ENCODE data around the gene CTNNA1. TPM values are rescaled to one million over a fixed set of nuclear protein-coding genes. Genes with fewer than 3 reads are reported as not detected.

CTNNA1 gene
- polyA plus RNA-seq, 3 donors, result 56.6 to 84.5 (median 66.2) TPM

DNA sequence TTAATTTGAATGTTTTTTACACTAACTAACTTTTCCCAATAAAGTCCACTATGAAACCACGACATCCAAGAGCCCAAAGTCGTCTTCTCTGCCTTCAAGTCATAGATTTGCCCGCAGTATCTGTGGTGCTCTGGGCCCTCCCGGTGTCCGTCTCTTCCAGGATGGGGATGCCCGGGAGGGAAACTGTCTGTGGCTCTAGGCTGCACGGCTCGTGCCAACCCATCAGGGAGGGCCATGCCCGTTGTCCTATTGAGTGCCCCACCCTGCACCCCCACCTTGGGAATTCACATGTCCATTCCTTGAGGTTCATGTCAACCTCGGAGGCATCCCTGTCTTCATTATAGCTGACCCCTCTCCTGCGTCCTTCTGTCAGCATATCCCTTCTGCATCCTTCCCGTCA, 181.7 kb downstream of the CTNNA1 start:
- DNase-seq, result no peak
- Histone ChIP-seq H3K9ac (ENCODE audit: insufficient read depth, low read length, poor library complexity, severe bottlenecking) (no peak overlapping the region), H4K20me1 (ENCODE audit: insufficient read depth, low read length) (no peaks in the 10 kb centered on the region), H3K4me3 (replicated peaks in 1 of 3; ENCODE audit: low read depth in 2 of 3, low read length in 3 of 3) (no peak overlapping the region), H3K27ac (ENCODE audit: low read depth in 1 of 2, low read length in 2 of 2) (no peak overlapping the region), H2AFZ (ENCODE audit: insufficient read depth, low read depth, low read length, poor library complexity, severe bottlenecking) (no peak overlapping the region), H3K4me1 (ENCODE audit: control insufficient read depth in 1 of 2, insufficient read depth in 2 of 2, low read length in 2 of 2) (no peaks in the 10 kb centered on the region), H3K36me3 (replicated peaks in 1 of 2; ENCODE audit: control insufficient read depth in 1 of 2, insufficient read depth in 2 of 2, low read length in 2 of 2) (peaks cover 55 to 67% of the 10 kb centered on the region in 2 donors), H3K4me2 (replicated peaks; ENCODE audit: extremely low read depth, low read length, poor library complexity, severe bottlenecking) (no peak overlapping the region), H3K27me3 (ENCODE audit: control insufficient read depth in 2 of 2, insufficient read depth in 2 of 2, low read length in 2 of 2) (no peaks in the 10 kb centered on the region), H3K79me2 (ENCODE audit: insufficient read depth, low read length) (no peaks in the 10 kb centered on the region), H3K9me3 (replicated peaks in 1 of 2; ENCODE audit: control insufficient read depth in 1 of 2, insufficient read depth in 1 of 2, low read length in 2 of 2) (no peaks in the 10 kb centered on the region)
- Mint-ChIP-seq H3K9me3 (no peaks in the 10 kb centered on the region), H3K27ac (no peak overlapping the region), H3K36me3 (peaks cover 61 to 69% of the 10 kb centered on the region in 2 donors), H3K4me3 (no peak overlapping the region), H3K27me3 (ENCODE audit: low read depth in 3 of 3) (peaks cover 0 to 6% (median 3%) of the 10 kb centered on the region in 3 donors), H3K4me1 (no peaks in the 10 kb centered on the region)
- intact Hi-C loops (cut with micrococcal nuclease), result no loop called here
- TF ChIP-seq, protein P1, sequence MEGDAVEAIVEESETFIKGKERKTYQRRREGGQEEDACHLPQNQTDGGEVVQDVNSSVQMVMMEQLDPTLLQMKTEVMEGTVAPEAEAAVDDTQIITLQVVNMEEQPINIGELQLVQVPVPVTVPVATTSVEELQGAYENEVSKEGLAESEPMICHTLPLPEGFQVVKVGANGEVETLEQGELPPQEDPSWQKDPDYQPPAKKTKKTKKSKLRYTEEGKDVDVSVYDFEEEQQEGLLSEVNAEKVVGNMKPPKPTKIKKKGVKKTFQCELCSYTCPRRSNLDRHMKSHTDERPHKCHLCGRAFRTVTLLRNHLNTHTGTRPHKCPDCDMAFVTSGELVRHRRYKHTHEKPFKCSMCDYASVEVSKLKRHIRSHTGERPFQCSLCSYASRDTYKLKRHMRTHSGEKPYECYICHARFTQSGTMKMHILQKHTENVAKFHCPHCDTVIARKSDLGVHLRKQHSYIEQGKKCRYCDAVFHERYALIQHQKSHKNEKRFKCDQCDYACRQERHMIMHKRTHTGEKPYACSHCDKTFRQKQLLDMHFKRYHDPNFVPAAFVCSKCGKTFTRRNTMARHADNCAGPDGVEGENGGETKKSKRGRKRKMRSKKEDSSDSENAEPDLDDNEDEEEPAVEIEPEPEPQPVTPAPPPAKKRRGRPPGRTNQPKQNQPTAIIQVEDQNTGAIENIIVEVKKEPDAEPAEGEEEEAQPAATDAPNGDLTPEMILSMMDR (IDR thresholded peaks at IDR 0.05), result no peak
- 98% methylated on average over 10 of the region's 12 CpGs for WGBS (ENCODE audit: insufficient coverage)

DNA sequence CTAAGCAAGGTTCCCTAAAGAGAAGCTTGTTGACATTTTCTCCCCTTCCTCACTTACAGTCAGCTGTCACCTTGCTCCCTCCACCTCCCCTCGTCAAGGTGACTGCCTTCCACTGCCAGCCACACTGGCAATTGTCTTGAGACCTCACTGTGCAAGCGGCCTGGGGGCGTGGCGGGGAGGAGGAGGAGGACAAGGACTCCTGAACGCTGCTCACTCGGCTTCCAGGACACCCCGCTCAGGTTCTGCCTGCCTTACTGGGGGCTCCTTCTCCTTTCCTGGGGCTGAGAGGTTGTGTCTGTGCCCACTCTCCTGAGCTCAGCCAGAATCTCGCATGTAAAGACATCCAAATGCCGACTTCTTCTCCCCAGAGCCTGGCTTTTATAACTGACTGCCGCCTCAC, 182.2 kb downstream of the CTNNA1 start:
- Histone ChIP-seq H3K9me3 (replicated peaks in 1 of 2; ENCODE audit: control insufficient read depth in 1 of 2, insufficient read depth in 1 of 2, low read length in 2 of 2) (no peaks in the 10 kb centered on the region), H3K4me3 (replicated peaks in 1 of 3; ENCODE audit: low read depth in 2 of 3, low read length in 3 of 3) (no peak overlapping the region), H3K27me3 (ENCODE audit: control insufficient read depth in 2 of 2, insufficient read depth in 2 of 2, low read length in 2 of 2) (no peaks in the 10 kb centered on the region), H3K27ac (ENCODE audit: low read depth in 1 of 2, low read length in 2 of 2) (no peak overlapping the region), H3K4me2 (replicated peaks; ENCODE audit: extremely low read depth, low read length, poor library complexity, severe bottlenecking) (no peak overlapping the region), H4K20me1 (ENCODE audit: insufficient read depth, low read length) (no peaks in the 10 kb centered on the region), H3K36me3 (replicated peaks in 1 of 2; ENCODE audit: control insufficient read depth in 1 of 2, insufficient read depth in 2 of 2, low read length in 2 of 2) (peaks cover 50 to 63% of the 10 kb centered on the region in 2 donors), H3K4me1 (ENCODE audit: control insufficient read depth in 1 of 2, insufficient read depth in 2 of 2, low read length in 2 of 2) (no peaks in the 10 kb centered on the region), H2AFZ (ENCODE audit: insufficient read depth, low read depth, low read length, poor library complexity, severe bottlenecking) (no peak overlapping the region), H3K79me2 (ENCODE audit: insufficient read depth, low read length) (no peaks in the 10 kb centered on the region), H3K9ac (ENCODE audit: insufficient read depth, low read length, poor library complexity, severe bottlenecking) (no peak overlapping the region)
- Mint-ChIP-seq H3K4me1 (no peaks in the 10 kb centered on the region), H3K4me3 (no peak overlapping the region), H3K36me3 (peaks cover 56 to 64% of the 10 kb centered on the region in 2 donors), H3K9me3 (no peaks in the 10 kb centered on the region), H3K27me3 (ENCODE audit: low read depth in 3 of 3) (peaks cover 0 to 6% (median 3%) of the 10 kb centered on the region in 3 donors), H3K27ac (peak overlapping the region in 1 of 7 donors; percentile 36)
- DNase-seq, result no peak
- intact Hi-C loops (cut with micrococcal nuclease), result no loop called here
- 99% methylated on average over 9 of the region's 10 CpGs for WGBS (ENCODE audit: insufficient coverage)
- TF ChIP-seq, protein P1 (IDR thresholded peaks at IDR 0.05), result no peak

All from CD14-positive monocyte (primary cell).